Measurements from ENCODE around the gene LENEP. TPM values are rescaled to one million over a fixed set of nuclear protein-coding genes. Genes with fewer than 3 reads are reported as not detected.
"Not testable (repeated sequence)": the region's sequence is repeated elsewhere in the genome, so short reads cannot be mapped to it uniquely, and the experiment has no call there.

The LENEP gene
- total RNA-seq, 4 donors from 2014 or later: not detected

GRCh38 chr1:154978360-154978759 lies 15.0 kb upstream of the LENEP start:
- WGBS, 2 donors (ENCODE audit: low coverage in 1 of 2): 92 to 100% methylated on average over 3 of the region's 3 CpGs
- TF ChIP-seq POLR2AphosphoS5 (IDR thresholded peaks at IDR 0.05) (no peak), POLR2A (IDR thresholded peaks at IDR 0.05) (no peak), EP300 (IDR thresholded peaks at IDR 0.05; ENCODE audit: low read depth) (no peak)
- TF ChIP-seq, protein P1, sequence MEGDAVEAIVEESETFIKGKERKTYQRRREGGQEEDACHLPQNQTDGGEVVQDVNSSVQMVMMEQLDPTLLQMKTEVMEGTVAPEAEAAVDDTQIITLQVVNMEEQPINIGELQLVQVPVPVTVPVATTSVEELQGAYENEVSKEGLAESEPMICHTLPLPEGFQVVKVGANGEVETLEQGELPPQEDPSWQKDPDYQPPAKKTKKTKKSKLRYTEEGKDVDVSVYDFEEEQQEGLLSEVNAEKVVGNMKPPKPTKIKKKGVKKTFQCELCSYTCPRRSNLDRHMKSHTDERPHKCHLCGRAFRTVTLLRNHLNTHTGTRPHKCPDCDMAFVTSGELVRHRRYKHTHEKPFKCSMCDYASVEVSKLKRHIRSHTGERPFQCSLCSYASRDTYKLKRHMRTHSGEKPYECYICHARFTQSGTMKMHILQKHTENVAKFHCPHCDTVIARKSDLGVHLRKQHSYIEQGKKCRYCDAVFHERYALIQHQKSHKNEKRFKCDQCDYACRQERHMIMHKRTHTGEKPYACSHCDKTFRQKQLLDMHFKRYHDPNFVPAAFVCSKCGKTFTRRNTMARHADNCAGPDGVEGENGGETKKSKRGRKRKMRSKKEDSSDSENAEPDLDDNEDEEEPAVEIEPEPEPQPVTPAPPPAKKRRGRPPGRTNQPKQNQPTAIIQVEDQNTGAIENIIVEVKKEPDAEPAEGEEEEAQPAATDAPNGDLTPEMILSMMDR (IDR thresholded peaks at IDR 0.05): no peak
- in situ Hi-C loops (cut with MboI; ENCODE audit: low pct_ligation_motif_present in 1 of 4, low pct_unique_long_range_greater_than_20kb in 1 of 4, low sequenced_read_pairs in 3 of 4): no loop called here

GRCh38 chr1:154982341-154982740 lies 11.0 kb upstream of the LENEP start:
- 62 to 65% methylated on average over 6 of the region's 6 CpGs for WGBS, 2 donors (ENCODE audit: low coverage in 1 of 2)

More at GRCh38 chr1:154978360-154978759, 15.0 kb upstream of the LENEP start:
- no peak overlapping the region for H3K27ac ChIP-seq
- H3K4me1 ChIP-seq: peaks cover 12 to 24% (median 17%) of the 10 kb centered on the region in 4 donors
- H3K4me3 ChIP-seq: no peak overlapping the region
- intact Hi-C loops (cut with DNase I; ENCODE audit: low total_unique reads): no loop called here
- H3K27me3 ChIP-seq: no peaks in the 10 kb centered on the region
- peaks cover 0 to 6% (median 0%) of the 10 kb centered on the region in 4 donors for H3K36me3 ChIP-seq
- DNase-seq: no peak
- no peaks in the 10 kb centered on the region for H3K9me3 ChIP-seq

DNA sequence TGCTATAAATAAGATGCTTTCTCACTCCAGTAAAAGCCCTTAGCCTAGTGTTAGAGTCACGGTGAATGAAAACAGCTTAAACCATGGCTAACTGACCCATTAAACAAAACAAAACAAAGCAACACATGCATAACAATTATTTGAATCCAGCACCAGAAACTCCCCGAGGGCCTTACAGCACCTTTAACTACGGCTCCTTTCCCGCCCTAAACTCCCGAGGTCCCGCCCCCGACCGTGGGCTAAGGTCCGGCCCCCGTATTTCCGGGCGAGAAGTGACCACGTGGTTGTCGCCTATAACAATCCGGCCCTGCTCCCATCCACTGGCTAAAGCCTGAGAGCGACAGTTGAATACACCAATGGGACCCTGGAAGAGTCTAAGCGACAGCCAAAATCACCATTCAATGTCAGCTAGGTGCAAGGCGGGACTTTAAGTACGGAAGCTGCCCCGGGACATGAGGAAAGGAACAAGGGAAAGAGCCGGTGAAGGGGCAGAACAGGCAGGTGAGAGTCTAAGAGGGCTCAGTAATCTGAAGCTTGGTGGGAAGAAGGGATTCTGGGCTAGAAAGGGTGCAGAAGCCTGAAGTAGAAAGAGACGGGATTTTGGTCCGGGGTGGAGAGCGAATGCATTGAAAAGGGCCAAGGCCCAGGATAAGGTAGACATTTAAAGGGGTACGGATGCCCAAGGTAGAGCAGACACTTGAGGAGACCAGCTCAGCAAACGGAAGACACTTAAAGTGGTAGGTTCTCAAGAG lies 10.3 kb upstream of the LENEP start, which contains the start of gene FLAD1:
Gene FLAD1, plus strand, starts transcription at position 448 of the 752 bp plus-strand sequence. CDS start 351 bp downstream, outside the sequence.
- Histone ChIP-seq H3K27me3 (no peaks in the 10 kb centered on the region), H3K4me3 (peak within 1 kb of the TSS; percentile 20 to 95 (median 74)), H3K4me1 (peaks cover 13 to 21% (median 18%) of the 10 kb centered on the region in 4 donors), H3K9me3 (no peaks in the 10 kb centered on the region), H3K36me3 (peaks cover 0 to 13% (median 0%) of the 10 kb centered on the region in 4 donors), H3K27ac (peak within 1 kb of the TSS; percentile 77 to 89 (median 80))
- DNase-seq: peak; percentile 97
- in situ Hi-C loops (cut with MboI; ENCODE audit: low pct_ligation_motif_present in 1 of 4, low pct_unique_long_range_greater_than_20kb in 1 of 4, low sequenced_read_pairs in 3 of 4) (no loop called here), intact Hi-C loops (cut with DNase I; ENCODE audit: low total_unique reads) (no loop called here)
- TF ChIP-seq POLR2A (IDR thresholded peaks at IDR 0.05) (peak; percentile 69), EP300 (IDR thresholded peaks at IDR 0.05; ENCODE audit: low read depth) (no peak), POLR2AphosphoS5 (IDR thresholded peaks at IDR 0.05) (peak; percentile 64 to 79 (median 74))
- TF ChIP-seq, protein P1 (IDR thresholded peaks at IDR 0.05): no peak
- 0 to 1% methylated on average over 13 to 26 of the region's 26 CpGs for WGBS, 2 donors (ENCODE audit: low coverage in 1 of 2)

More at GRCh38 chr1:154982341-154982740, 11.0 kb upstream of the LENEP start:
- no peaks in the 10 kb centered on the region for H3K9me3 ChIP-seq
- TF ChIP-seq POLR2A (IDR thresholded peaks at IDR 0.05) (no peak), POLR2AphosphoS5 (IDR thresholded peaks at IDR 0.05) (no peak), EP300 (IDR thresholded peaks at IDR 0.05; ENCODE audit: low read depth) (no peak)
- TF ChIP-seq, protein P1 (IDR thresholded peaks at IDR 0.05): no peak
- intact Hi-C loops (cut with DNase I; ENCODE audit: low total_unique reads): no loop called here
- H3K4me1 ChIP-seq: peaks cover 13 to 21% (median 18%) of the 10 kb centered on the region in 4 donors
- H3K27me3 ChIP-seq: no peaks in the 10 kb centered on the region
- peak overlapping the region; percentile 44 to 89 (median 69) for H3K27ac ChIP-seq
- H3K4me3 ChIP-seq: peak overlapping the region in 2 of 4 donors; percentile 65 to 83
- H3K36me3 ChIP-seq: peaks cover 0 to 8% (median 0%) of the 10 kb centered on the region in 4 donors
- no peak for DNase-seq
- in situ Hi-C loops (cut with MboI; ENCODE audit: low pct_ligation_motif_present in 1 of 4, low pct_unique_long_range_greater_than_20kb in 1 of 4, low sequenced_read_pairs in 3 of 4): no loop called here

GRCh38 chr1:154983776-154984466 lies 9.5 kb upstream of the LENEP start:
- TF ChIP-seq, protein P1 (IDR thresholded peaks at IDR 0.05): no peak
- TF ChIP-seq POLR2AphosphoS5 (IDR thresholded peaks at IDR 0.05) (no peak), EP300 (IDR thresholded peaks at IDR 0.05; ENCODE audit: low read depth) (no peak), POLR2A (IDR thresholded peaks at IDR 0.05) (no peak)
- Histone ChIP-seq H3K4me1 (peaks cover 13 to 21% (median 19%) of the 10 kb centered on the region in 4 donors), H3K4me3 (peak overlapping the region; percentile 20 to 95 (median 74)), H3K27me3 (no peaks in the 10 kb centered on the region), H3K27ac (peak overlapping the region; percentile 77 to 89 (median 80)), H3K9me3 (no peaks in the 10 kb centered on the region), H3K36me3 (peaks cover 0 to 9% (median 0%) of the 10 kb centered on the region in 4 donors)
- whole genome bisulfite sequencing, 2 donors (ENCODE audit: low coverage in 1 of 2): 13 to 15% methylated on average over 15 to 17 of the region's 17 CpGs
- no peak for DNase-seq
- in situ Hi-C loops (cut with MboI; ENCODE audit: low pct_ligation_motif_present in 1 of 4, low pct_unique_long_range_greater_than_20kb in 1 of 4, low sequenced_read_pairs in 3 of 4) (no loop called here), intact Hi-C loops (cut with DNase I; ENCODE audit: low total_unique reads) (no loop called here)

GRCh38 chr1:154986736-154987135 lies 6.7 kb upstream of the LENEP start:
- intact Hi-C loops (cut with DNase I; ENCODE audit: low total_unique reads); H3K36me3 ChIP-seq; H3K27ac ChIP-seq; H3K4me3 ChIP-seq; H3K27me3 ChIP-seq; H3K9me3 ChIP-seq; in situ Hi-C loops (cut with MboI; ENCODE audit: low pct_ligation_motif_present in 1 of 4, low pct_unique_long_range_greater_than_20kb in 1 of 4, low sequenced_read_pairs in 3 of 4); DNase-seq: not testable (repeated sequence)
- 90 to 100% methylated on average over 1 to 4 of the region's 4 CpGs for WGBS, 2 donors (ENCODE audit: low coverage in 1 of 2)
- H3K4me1 ChIP-seq: peaks cover 13 to 29% (median 21%) of the 10 kb centered on the region in 4 donors

All from transverse colon (tissue), 4 donors.